Activated T-helper 1 cell treated with Interleukin-2 at 50 U/mL for 16 hours (primary cell): ENCODE results near the gene RNF38.
"Not testable (repeated sequence)": the region's sequence is repeated elsewhere in the genome, so short reads cannot be mapped to it uniquely, and the experiment has no call there.

ENCODE experiments used
- DNase-seq: peaks from one replicate; pipeline ENCODE4 v3.0.0-alpha.2; 2020; ENCODE audit warnings: low read depth

Gene RNF38

DNA sequence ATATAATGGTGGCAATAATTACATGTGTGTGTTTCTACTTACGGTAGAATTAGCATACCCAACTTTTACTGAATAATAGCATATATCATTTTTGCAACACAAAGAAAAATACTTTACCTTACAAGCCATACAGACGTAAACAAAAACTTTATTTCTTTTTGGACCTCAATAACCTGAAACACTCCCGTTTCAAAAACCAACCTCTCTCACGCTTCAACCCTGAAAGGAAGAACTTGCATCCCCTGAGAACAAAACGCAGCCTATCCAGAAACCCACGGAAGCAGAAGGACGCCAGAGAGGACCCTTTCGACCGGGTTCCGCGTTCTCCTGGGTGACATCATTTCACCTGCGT, at the start of gene RNF38:
TSS of gene RNF38 (minus strand) at position 290 of the 352 bp plus-strand sequence. CDS start at position 129, 161 bp downstream.
- no peak for DNase-seq

DNA sequence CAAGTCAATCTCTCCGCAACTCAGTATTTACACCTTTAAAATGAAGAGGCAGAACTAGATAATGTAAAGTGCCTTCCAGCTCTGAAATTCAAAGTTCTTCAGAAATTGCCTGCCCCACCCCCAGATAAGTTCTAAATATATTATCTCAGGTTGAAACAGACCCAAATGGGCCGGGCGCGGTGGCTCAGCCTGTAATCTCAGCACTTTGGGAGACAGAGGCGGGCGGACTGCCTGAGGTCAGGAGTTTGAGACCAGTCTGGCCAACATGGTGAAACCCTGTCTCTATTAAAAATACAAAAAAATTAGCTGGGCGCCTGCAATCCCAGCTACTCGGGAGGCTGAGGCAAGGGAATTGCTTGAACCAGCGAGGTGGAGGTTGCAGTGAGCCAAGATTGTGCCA, 48.5 kb upstream of the RNF38 start:
- DNase-seq: not testable (repeated sequence)

DNA sequence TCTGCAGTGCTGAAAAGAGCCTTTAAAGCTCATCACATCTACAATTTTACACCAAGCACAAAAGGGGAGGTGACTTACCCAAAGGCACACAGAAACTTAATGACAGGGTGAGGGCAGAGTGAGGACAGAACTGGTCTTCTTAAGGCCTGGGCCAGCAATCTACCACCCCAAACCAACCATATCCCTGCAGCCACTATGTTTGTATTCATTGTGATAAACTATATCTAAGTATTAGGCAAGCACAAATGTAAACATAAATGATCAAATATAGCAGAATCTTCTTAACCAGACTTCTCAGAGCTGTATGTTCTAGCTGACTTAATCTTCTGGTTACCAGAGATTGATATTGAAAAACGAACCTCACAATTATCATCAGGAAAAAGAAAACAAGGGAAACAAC, 47.9 kb upstream of the RNF38 start:
- DNase-seq: no peak

GRCh38 chr9:36446678-36447077, 46.6 kb upstream of the RNF38 start:
- DNase-seq: not testable (repeated sequence)

GRCh38 chr9:36445800-36446361, 45.8 kb upstream of the RNF38 start:
- DNase-seq: no peak

DNA sequence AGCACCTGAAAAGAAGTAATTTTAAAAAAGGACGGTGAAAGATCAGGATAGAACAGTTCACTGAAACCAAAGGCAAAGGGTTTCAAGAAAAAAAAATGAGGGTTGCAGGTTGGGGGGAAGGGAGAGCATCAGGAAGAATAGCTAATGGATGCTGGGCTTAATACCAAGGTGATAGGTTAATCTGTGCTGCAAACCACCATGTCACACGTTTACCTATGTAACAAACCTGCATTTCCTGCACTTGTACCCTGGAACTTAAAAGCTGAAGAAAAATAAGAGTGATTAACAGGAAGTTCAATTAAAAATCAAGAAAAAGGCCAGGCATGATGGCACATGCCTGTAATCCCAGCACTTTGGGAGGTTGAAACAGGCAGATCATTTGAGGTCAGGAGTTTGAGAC, 44.1 kb upstream of the RNF38 start:
- DNase-seq: no peak

GRCh38 chr9:36443581-36443980, 43.5 kb upstream of the RNF38 start:
- no peak for DNase-seq

DNA sequence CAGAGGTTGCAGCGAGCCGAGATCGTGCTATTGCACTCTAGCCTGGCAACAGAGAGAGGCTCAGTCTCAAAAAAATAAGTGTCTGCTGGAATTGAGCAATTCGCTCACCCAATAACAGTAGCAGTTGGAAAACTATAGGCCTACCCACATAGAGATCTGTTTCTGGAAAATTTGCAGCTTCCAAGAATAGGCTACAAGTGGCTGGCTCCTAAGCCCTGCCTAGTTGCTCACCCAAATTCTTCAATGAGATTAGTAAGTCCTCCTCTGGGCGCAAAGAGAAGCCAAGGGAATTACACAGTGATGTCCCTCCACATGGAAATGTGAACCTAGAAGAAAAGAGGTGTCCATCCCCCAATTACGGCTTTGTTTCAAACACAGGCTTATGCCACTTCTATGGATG, 42.6 kb upstream of the RNF38 start:
- DNase-seq: no peak

DNA sequence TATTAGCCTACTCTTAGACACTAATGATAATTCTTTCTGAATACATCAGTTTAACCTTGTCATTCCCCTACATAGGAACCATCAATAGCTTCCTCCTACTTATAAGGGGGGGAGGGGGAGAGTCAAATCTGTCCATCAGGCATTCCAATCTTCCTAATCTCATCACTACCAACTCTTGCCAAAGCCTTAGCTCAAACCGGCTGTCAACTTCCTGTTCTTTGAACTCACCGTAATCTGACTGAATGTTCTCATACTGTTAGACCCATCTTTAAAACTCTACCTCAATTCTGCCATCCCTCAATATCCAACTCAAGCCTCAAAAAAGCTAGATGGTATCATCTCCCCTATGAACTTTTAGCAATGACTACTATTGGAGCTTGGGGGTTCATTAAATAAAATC, 41.9 kb upstream of the RNF38 start:
- DNase-seq: no peak

DNA sequence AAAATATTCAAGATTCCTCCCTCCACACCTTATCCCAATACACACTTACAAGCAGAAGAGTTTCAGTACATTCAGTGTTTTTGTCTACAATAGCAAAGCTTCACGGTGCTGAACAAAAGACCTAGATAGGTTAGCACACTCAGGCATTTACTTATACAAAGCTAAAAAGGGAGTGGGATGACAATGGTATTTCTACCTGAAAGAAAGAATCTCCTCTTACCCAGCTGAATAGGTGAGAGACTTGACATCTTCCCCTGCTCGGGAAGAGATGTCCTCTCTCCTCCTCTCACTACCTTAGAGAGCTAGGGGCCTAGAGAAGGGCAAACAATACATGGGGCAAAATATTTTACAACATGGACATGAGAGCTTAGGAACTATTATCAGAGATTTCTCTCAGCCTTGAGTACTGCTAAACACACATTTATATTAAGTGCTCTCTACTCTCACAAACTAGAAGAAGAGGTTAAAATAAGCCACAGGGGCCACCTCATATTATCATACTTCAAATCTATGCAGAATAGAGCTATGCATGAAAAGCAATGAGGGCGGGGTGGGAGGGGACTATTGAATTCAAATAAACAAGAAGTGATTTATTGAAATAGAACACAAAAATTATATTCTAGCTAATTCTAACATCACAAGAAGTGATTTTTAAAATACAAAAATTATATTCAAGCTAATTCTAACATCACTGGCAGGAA, 38.6 kb upstream of the RNF38 start:
- DNase-seq: no peak

DNA sequence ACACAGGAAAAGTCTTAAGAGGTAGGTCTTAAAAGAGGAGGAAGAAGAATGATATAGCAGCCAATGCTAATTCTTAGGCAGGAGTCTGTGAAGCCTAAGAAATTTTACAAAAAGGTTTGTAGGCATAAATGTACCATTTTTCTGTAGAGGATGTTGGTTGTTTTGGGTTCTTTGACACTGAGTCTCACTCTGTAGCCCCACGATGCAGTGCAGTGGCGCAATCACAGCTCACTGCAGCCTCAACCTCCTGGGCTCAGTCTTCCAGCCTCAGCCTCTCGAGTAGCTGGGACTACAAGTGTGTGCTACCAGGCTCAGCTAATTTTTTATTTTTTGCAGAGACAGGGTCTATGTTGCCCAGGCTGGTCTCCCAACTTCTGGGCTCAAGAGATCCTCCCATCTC, 37.7 kb upstream of the RNF38 start:
- no peak for DNase-seq

DNA sequence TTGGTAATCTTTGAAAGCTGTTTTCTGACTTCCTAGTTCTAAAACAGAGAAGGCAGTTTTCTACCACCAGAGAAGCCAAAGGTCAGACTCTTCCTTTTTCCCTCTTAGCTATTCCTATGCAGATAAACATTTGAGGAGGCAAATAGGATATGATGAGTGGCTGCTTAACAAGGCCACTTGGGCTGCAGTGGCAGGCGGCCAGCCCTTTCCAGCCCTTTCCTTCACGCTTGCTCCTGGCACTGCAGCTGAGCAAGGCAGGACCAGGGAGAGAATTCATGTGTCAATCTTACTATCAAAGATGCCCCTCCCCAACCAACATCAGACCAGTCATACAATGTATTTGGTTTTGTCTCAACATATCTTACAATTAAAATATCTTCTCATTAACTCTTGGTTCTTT, 36.8 kb upstream of the RNF38 start:
- no peak for DNase-seq

DNA sequence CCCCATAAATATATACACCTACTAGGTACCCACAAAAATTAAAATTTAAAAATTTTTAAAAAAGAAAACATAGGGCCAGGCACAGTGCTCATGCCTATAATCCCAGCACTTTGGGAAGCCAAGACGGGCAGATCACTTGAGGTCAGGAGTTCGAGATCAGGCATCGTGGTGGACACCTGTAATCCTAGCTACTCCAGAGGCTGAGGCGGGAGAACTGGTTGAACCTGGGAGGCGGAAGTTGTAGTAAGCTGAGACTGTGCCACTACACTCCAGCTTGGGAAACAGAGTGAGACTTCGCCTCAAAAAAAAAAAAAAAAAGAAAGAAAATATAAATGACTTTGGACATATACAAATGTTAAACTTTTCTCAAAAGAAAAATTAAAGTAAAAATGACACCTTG, 33.3 kb upstream of the RNF38 start:
- no peak for DNase-seq

GRCh38 chr9:36431078-36431477, 31.0 kb upstream of the RNF38 start:
- DNase-seq: no peak

DNA sequence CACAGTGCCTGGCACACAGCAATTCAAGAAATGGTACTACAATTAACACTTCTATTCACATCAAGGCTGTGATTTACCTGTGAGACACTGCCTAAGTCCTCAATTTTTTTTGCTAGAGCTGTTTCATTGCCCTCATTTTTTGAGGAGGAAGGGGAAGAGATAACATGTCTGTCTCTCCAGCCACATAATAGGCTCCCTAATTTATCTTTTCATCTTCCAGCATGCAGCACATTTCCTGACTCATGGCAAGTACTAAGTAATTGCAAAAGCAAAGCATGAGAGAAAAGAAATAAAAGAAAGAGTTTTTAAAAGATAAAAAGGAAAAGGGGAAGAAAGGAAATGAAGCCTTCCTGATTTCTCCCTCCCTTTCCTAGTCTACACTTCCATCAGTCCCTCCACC, 26.9 kb upstream of the RNF38 start:
- no peak for DNase-seq

GRCh38 chr9:36426348-36426747, 26.3 kb upstream of the RNF38 start:
- no peak for DNase-seq

DNA sequence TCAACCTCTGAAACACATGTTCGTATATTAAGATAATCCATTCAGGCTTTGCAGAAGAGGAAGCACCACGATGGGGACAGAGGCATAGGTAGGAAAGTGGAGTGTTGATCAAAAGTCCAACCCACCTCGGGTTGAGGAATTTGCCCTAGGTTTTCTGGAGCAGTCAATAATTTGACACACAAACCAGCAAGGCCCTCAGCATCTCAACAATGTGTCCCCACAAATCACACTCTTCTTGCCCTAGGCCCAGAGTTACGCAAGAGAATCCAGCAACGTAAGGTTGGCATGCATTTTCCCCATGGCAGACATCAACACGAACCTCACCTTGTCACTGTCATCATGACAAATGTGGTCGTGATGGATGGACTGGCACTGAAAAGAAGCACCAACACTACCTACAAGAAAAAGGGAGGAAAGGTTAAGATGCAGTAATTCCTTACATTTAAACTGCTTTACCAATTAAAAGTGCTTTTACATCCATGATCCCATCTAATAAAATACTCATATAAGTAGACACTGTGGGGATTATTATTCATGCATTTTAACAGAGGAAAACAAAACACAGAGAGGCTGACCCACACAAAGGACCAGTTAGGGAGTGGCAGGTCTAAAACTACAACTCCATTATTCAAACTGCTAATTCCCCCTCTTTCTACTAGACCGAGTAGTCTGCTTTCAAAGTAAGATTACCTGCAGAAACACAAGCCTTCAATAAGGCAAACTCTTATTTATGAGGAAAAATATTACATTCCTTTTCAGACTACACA, 24.4 kb upstream of the RNF38 start:
- DNase-seq: no peak

DNA sequence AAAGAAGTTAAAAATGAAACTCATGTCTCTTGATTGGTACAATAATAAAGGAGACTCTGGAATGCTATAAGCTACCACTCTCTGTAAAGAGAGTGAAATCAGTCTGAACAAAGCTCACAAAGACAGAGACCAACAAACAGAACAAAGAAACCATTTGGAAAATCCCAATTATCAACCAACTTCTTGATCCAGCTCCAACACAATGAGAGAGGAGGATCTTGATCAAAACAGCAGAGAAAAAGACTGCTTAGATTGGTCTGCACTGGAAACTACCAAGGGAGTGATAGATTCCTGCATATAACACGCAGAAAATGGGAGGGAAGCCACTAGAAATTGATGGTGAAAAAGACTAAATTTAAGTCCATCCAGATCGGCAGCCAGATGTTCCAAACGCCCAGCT, 23.1 kb upstream of the RNF38 start:
- no peak for DNase-seq

DNA sequence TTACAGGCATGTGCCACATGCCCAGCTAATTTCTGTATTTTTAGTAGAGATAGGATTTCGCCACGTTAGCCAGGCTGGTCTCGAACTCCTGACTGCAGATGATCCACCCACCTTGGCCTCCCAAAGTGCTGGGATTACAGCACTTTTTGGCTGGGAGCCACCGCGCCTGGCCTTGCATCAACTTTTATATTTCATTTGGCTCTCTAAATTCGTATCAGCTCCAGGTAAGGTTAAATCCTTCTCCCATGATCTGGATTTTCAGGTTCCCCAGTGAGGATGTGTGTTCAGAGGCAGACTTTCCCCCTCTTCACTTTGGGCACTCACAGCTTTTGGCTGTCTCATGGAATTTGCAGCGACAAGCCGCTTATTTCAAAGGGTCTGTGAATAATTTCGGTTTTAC, 16.8 kb upstream of the RNF38 start:
- no peak for DNase-seq

GRCh38 chr9:36415822-36416525, 15.9 kb upstream of the RNF38 start:
- no peak for DNase-seq

DNA sequence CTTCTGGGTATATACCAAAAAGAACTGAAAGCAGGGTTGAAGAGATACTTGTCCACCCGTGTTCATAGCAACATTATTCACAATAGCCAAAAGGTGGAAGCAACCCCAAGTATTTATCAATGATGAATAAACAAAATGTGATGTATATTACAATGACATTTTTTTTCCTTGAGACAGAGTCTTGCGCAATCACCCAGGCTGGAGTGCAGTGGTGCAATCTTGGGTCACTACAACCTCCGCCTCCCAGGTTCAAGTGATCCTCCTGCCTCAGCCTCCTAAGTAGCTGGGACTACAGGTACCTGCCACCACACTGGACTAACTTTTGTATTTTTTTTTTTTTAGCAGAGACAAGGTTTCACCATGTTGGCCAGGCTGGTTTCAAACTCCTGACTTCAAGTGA, 11.3 kb upstream of the RNF38 start:
- not testable (repeated sequence) for DNase-seq

DNA sequence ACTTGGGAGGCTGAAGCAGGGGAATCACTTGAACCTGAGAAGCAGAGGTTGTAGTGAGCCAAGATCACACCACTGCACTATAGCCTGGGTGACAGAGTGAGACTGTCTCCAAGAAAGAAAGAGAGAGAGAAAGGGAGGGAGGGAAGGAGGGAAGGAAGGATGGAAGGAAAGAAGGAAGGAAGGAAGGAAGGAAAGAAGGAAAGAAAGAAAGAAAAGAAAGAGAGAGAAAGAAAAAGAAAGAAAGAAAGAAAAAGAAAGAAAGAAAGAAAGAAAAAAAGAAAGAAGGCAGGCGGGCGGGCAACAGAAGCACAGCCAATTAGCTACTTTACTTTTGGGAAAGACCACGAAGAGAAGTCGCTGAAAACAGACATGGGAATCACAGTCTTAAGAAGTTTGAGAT, 9.0 kb upstream of the RNF38 start:
- DNase-seq: not testable (repeated sequence)
